SW 1271 (cell line): ENCODE measurements around the gene TELO2.

Experiments used
- DNase-seq, 2 experiments: peaks; one replicate each; lab custom pipeline; 2025; lab: John Stamatoyannopoulos, UW

Gene TELO2

GRCh38 chr16:1518626-1519135 lies 25.5 kb downstream of the TELO2 start:
- no peak for DNase-seq

GRCh38 chr16:1519831-1520230 lies 26.7 kb downstream of the TELO2 start:
- DNase-seq: no peak

GRCh38 chr16:1520461-1520860 lies 27.3 kb downstream of the TELO2 start:
- DNase-seq: no peak

GRCh38 chr16:1523581-1524245 lies 30.6 kb downstream of the TELO2 start:
- no peak for DNase-seq

- DNase-seq: no peak
These were observed 31.2 kb downstream of the TELO2 start for GRCh38 chr16:1524366-1524765.

GRCh38 chr16:1525871-1526607 lies 32.9 kb downstream of the TELO2 start:
- DNase-seq: no peak

GRCh38 chr16:1526608-1527555 lies 33.7 kb downstream of the TELO2 start:
- no peak for DNase-seq

- no peak for DNase-seq
These were observed 35.0 kb downstream of the TELO2 start for GRCh38 chr16:1527836-1528811.

GRCh38 chr16:1528921-1529537 lies 35.9 kb downstream of the TELO2 start:
- DNase-seq: no peak

- DNase-seq: no peak
These were observed 37.3 kb downstream of the TELO2 start for GRCh38 chr16:1530349-1530882.

- DNase-seq: no peak
These were observed 37.9 kb downstream of the TELO2 start for GRCh38 chr16:1530883-1531637.

GRCh38 chr16:1531638-1531910 lies 38.4 kb downstream of the TELO2 start:
- DNase-seq: no peak

- no peak for DNase-seq
These were observed 39.1 kb downstream of the TELO2 start for GRCh38 chr16:1532081-1532760.

GRCh38 chr16:1532771-1533170 lies 39.6 kb downstream of the TELO2 start:
- DNase-seq: no peak

GRCh38 chr16:1533443-1533951 lies 40.3 kb downstream of the TELO2 start, which contains the start of gene TMEM204:
TSS of gene TMEM204 (plus strand) at chr16:1533666. CDS start at chr16:1534276, 610 bp downstream.
- no peak for DNase-seq

GRCh38 chr16:1534021-1535020 lies 41.2 kb downstream of the TELO2 start:
- DNase-seq: no peak

GRCh38 chr16:1535391-1536291 lies 42.5 kb downstream of the TELO2 start:
- no peak for DNase-seq
